ENCODE measurements around the gene PTPN4.

- no peak for TF ChIP-seq GABPA (IDR thresholded peaks at IDR 0.05; ENCODE audit: borderline replicate concordance, insufficient read depth, low read length)
- TF ChIP-seq TEAD4 (IDR thresholded peaks at IDR 0.05; ENCODE audit: low read depth, low read length): no peak
- no peak for TF ChIP-seq ZNF274 (IDR thresholded peaks at IDR 0.05; ENCODE audit: borderline replicate concordance, extremely low read depth, low read length)
- TF ChIP-seq CTCF (IDR thresholded peaks at IDR 0.05; ENCODE audit: control extremely low read depth in 1 of 3, insufficient read depth in 1 of 3, low read depth in 1 of 3, low read length in 3 of 3): no peak
- no peak for TF ChIP-seq MAX (IDR thresholded peaks at IDR 0.05)
- no peak for TF ChIP-seq EP300 (IDR thresholded peaks at IDR 0.05; ENCODE audit: borderline replicate concordance in 1 of 2, low read depth in 2 of 2, low read length in 2 of 2)
- no peak for TF ChIP-seq NRF1 (IDR thresholded peaks at IDR 0.05; ENCODE audit: low read depth, low read length)
Observed at GRCh38 chr2:119943058-119943457, 183.3 kb downstream of the PTPN4 start.

All from H1 (cell line).